ENCODE results near the gene KXD1. TPM values are rescaled to one million over a fixed set of nuclear protein-coding genes. Genes with fewer than 3 reads are reported as not detected.
"Not testable (repeated sequence)": the region's sequence is repeated elsewhere in the genome, so short reads cannot be mapped to it uniquely, and the experiment has no call there.

The KXD1 gene
- total RNA-seq, 1 donor from 2014 or later, result 73.9 TPM

DNA sequence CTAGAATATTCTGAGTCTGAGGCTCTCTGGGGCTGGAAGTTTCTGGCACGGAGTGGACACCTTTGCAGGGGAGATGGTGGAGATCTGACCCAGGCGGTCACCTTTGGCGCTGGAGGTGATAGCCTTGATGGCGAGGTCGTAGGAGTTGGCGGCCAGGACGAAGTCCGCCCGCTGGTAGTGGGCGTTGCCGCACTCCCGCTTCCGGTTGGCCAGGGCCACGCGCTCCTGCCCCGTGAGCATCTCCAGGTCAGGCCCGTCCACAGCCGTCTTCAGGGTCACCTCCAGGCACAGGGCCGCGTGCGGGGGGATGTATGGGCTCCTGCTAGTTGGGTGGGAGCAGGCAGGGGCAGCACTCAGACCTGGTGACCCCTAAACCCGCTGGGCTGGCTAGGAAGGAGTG is 19.6 kb upstream of the KXD1 start:
- no peak for DNase-seq (ENCODE audit: extremely low spot score, unreplicated experiment)
- Mint-ChIP-seq H3K4me1 (ENCODE audit: unreplicated experiment) (no peaks in the 10 kb centered on the region), H3K4me3 (no peak overlapping the region), H3K36me3 (peaks cover 8% of the 10 kb centered on the region), H3K27me3 (no peaks in the 10 kb centered on the region), H3K27ac (no peak overlapping the region), H3K9me3 (no peaks in the 10 kb centered on the region)
- TF ChIP-seq, protein P1, sequence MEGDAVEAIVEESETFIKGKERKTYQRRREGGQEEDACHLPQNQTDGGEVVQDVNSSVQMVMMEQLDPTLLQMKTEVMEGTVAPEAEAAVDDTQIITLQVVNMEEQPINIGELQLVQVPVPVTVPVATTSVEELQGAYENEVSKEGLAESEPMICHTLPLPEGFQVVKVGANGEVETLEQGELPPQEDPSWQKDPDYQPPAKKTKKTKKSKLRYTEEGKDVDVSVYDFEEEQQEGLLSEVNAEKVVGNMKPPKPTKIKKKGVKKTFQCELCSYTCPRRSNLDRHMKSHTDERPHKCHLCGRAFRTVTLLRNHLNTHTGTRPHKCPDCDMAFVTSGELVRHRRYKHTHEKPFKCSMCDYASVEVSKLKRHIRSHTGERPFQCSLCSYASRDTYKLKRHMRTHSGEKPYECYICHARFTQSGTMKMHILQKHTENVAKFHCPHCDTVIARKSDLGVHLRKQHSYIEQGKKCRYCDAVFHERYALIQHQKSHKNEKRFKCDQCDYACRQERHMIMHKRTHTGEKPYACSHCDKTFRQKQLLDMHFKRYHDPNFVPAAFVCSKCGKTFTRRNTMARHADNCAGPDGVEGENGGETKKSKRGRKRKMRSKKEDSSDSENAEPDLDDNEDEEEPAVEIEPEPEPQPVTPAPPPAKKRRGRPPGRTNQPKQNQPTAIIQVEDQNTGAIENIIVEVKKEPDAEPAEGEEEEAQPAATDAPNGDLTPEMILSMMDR (conservative IDR thresholded peaks at IDR 0.05), result no peak

DNA sequence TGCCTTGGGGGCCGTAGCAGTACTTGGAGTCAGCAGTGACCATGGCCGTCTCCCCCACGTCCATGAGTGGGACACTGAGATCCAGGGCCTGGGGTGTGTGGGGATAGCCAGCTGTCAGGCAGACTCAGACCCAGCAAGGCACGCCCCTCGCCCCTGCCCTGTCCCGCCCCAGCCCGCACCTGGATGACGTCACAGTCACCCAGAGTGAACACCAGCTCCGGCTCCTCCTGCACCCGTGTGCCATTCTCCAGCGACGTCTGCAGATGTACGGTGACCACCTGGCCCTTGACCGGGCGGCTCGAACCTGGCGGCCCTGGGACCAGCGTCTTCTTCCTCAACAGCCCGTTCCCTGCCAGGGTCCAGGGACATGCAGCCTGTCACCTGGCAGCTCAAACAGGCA is 18.3 kb upstream of the KXD1 start:
- H3K36me3 Mint-ChIP-seq, result peaks cover 6% of the 10 kb centered on the region
- H3K4me1 Mint-ChIP-seq (ENCODE audit: unreplicated experiment), result no peaks in the 10 kb centered on the region
- H3K27me3 Mint-ChIP-seq, result no peaks in the 10 kb centered on the region
- no peak overlapping the region for H3K4me3 Mint-ChIP-seq
- DNase-seq (ENCODE audit: extremely low spot score, unreplicated experiment), result no peak
- H3K27ac Mint-ChIP-seq, result no peak overlapping the region
- H3K9me3 Mint-ChIP-seq, result no peaks in the 10 kb centered on the region
- TF ChIP-seq, protein P1 (conservative IDR thresholded peaks at IDR 0.05), result no peak

DNA sequence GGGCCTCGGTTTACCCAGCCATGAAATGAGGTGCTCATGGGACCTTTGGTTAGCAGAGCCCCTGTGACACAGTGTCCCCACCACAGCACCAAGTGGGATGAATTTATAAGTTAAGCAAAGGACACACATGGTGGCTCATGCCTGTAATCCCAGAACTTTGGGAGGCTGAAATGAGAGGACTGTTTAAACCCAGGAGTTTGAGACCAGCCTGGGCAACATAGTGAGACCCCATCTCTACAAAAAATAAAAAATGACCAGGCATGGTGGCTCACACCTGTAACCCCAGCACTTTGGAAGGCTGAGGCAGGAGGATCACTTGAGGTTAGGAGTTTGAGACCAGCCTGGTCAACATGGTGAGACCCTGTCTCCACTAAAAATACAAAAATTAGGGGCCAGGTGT is 17.5 kb upstream of the KXD1 start:
- H3K36me3 Mint-ChIP-seq; H3K27me3 Mint-ChIP-seq; H3K9me3 Mint-ChIP-seq; H3K4me1 Mint-ChIP-seq (ENCODE audit: unreplicated experiment); H3K27ac Mint-ChIP-seq; DNase-seq (ENCODE audit: extremely low spot score, unreplicated experiment): not testable (repeated sequence)
- H3K4me3 Mint-ChIP-seq, result peak overlapping the region; percentile 59

DNA sequence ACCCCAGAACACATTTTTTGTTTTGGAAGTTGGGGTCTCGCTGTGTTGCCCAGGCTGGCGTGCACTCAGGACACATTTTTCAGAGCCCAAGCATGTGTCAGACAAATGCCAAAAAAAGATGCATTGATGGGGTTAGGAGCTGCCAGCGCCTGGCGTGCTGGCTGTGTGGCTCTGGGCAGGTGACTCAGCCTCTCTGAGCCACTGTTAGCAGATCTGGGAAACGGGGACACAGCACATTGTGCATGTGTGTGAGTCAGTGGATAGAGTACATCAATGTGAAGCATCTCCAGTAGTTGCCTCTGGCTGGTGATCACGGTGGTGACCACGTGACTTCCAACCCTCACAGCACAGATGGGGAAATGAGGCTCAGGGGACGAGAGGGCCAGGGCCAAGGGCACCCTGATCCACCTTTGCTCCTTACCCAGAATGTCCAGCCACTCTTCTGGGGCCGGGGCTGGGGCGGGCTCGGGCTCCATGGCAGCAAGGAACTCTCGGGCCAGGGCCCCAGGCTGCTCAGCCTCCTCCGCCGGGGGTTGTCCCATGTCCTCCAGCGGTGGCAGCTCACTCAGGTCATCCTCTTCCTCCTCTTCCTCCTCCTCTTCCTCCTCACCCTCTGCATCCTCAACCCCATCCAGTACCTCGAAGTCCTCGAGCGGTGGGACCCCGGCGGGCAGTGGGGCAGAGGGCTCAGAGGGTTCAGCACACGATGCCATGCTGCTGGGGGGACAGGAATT is 16.2 kb upstream of the KXD1 start:
- Mint-ChIP-seq H3K4me1 (ENCODE audit: unreplicated experiment) (no peaks in the 10 kb centered on the region), H3K27me3 (no peaks in the 10 kb centered on the region), H3K36me3 (peaks cover 4% of the 10 kb centered on the region), H3K4me3 (peak overlapping the region; percentile 59), H3K9me3 (no peaks in the 10 kb centered on the region), H3K27ac (no peak overlapping the region)
- no peak for DNase-seq (ENCODE audit: extremely low spot score, unreplicated experiment)
- TF ChIP-seq, protein P1 (conservative IDR thresholded peaks at IDR 0.05), result no peak

DNA sequence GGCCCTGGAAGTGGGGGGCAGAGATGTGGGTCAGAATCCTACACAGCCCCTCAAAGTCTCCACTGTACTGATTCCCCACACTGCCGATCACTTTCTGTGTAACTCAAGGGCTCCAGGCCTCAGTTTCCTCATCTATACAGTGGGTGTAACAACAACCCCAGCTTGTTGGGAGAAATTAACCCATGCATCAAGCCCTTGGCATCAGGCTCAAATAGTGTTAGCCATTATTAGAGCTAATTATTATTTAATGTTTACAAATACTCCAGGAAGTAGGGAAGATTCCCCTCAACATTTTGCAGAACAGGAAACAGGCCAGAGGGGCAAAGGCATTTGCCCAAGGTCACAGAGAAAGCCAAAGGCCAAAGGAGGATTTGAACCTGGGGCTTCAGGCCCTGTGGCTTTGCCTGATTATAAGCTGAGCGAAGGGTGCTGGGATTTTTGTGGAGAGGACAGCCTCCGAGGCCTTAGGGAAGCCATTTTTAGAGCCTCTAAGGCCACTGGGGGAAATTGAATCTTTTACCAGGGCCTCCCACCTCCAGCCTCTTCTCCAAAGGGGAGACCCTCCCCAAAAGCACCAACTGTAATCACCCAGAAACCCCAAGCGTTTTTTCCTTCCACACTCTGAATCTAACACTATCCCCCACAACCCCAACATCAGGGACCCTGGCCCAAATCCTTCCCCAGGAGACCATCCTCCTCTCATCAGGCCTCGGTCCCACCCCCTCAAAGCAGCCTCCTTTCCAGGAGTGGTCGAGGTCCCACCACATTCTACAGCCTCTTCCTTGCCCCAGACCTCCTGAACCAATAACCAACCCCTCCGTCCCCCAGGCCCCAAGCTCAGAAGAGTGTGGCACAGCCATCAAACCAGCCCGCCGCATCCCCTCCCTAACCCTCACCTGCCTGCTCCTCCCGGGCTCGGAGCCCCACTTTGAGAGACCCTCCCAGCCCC is 15.4 kb upstream of the KXD1 start:
- TF ChIP-seq, protein P1 (conservative IDR thresholded peaks at IDR 0.05), result no peak
- Mint-ChIP-seq H3K9me3 (no peaks in the 10 kb centered on the region), H3K27me3 (no peaks in the 10 kb centered on the region), H3K27ac (peak overlapping the region; percentile 80), H3K4me3 (peak overlapping the region; percentile 89), H3K4me1 (ENCODE audit: unreplicated experiment) (no peaks in the 10 kb centered on the region), H3K36me3 (no peaks in the 10 kb centered on the region)
- no peak for DNase-seq (ENCODE audit: extremely low spot score, unreplicated experiment)
